ENCODE results near the gene WWOX.

- no peak for TF ChIP-seq MYC (IDR thresholded peaks at IDR 0.05; ENCODE audit: borderline replicate concordance, low read length)
- TF ChIP-seq MAX (IDR thresholded peaks at IDR 0.05): no peak
- no peak for TF ChIP-seq CTCF (IDR thresholded peaks at IDR 0.05)
- TF ChIP-seq ZFP36 (IDR thresholded peaks at IDR 0.05; ENCODE audit: borderline replicate concordance, partially characterized antibody): no peak
- no peak for TF ChIP-seq EP300 (IDR thresholded peaks at IDR 0.05)
- no peak for TF ChIP-seq ESRRA (IDR thresholded peaks at IDR 0.05; ENCODE audit: borderline replicate concordance, low read length)
These were observed 845.9 kb downstream of the WWOX start for GRCh38 chr16:78945336-78945735.
